IMR-90 (cell line): ENCODE measurements around the gene IL4. TPM values are rescaled to one million over a fixed set of nuclear protein-coding genes. Genes with fewer than 3 reads are reported as not detected.
A peak's percentile ranks its signal among the peaks of the same experiment; 100 is the strongest.

Experiments used
- ATAC-seq: fragments of 200-7000 bp; cut with Tn5 transposase; 2 replicates; pipeline ENCODE4 v1.9.1; 2020; ENCODE audit warnings: low read depth, mild to moderate bottlenecking, moderate library complexity
- BruUV-seq: library from RNA; stranded (reverse); fragments of 400-500 nt; replicated peaks from 2 replicates; lab custom pipeline; 2021; lab: Mats Ljungman, UMichigan
- CTCF ChIA-PET: fragments of 300-600 bp; formaldehyde crosslinking; extraction: SDS; loops from one replicate; lab custom pipeline; 2021; ENCODE audit warnings: antibody characterized with exemption; lab: Yijun Ruan, JAX
- POLR2A ChIA-PET: fragments of 300-600 bp; sonication (Branson Sonifier 250); formaldehyde crosslinking; loops from one replicate; lab custom pipeline; 2022; ENCODE audit warnings: antibody characterized with exemption; ENCODE audit not compliant: unreplicated experiment; lab: Charles Lee
- DNase-seq: peaks from one replicate; pipeline ENCODE4 v3.0.0; 2013
- H2AFZ ChIP-seq: replicated peaks from 2 replicates; pipeline ENCODE3; 2013; ENCODE audit warnings: low read length, mild to moderate bottlenecking; ENCODE audit not compliant: poor library complexity
- H2AK5ac ChIP-seq: 2 replicates; pipeline ENCODE4 v1.6.1; 2013; ENCODE audit warnings: low read depth, low read length, inconsistent platforms
- H2AK9ac ChIP-seq: replicated peaks from 2 replicates; pipeline ENCODE3; 2013; ENCODE audit warnings: mild to moderate bottlenecking, low read depth, low read length, moderate library complexity; ENCODE audit not compliant: poor library complexity
- H2BK120ac ChIP-seq: 2 replicates; pipeline ENCODE4 v1.6.1; 2013; ENCODE audit warnings: low read depth, low read length, inconsistent platforms
- H2BK15ac ChIP-seq: 3 replicates; pipeline ENCODE4 v1.6.1; 2013; ENCODE audit warnings: low read depth, low read length, inconsistent platforms
- H2BK20ac ChIP-seq: 2 replicates; pipeline ENCODE4 v1.6.1; 2013; ENCODE audit warnings: low read depth, mild to moderate bottlenecking, inconsistent platforms, low read length, moderate library complexity
- H2BK5ac ChIP-seq: 2 replicates; pipeline ENCODE4 v1.6.1; 2013; ENCODE audit warnings: mild to moderate bottlenecking, low read depth, low read length, inconsistent platforms; ENCODE audit not compliant: poor library complexity, severe bottlenecking
- H3K14ac ChIP-seq: replicated peaks from 2 replicates; pipeline ENCODE4 v1.6.1; 2013; ENCODE audit warnings: low read depth, low read length, inconsistent platforms
- H3K18ac ChIP-seq: 2 replicates; pipeline ENCODE4 v1.6.1; 2013; ENCODE audit warnings: low read depth, low read length, control low read depth
- H3K23ac ChIP-seq: 2 replicates; pipeline ENCODE4 v1.6.1; 2013; ENCODE audit warnings: low read depth, low read length, inconsistent platforms
- H3K27ac ChIP-seq: 2 replicates; pipeline ENCODE4 v1.5.1; 2013; ENCODE audit warnings: mild to moderate bottlenecking, control low read depth, low read length; ENCODE audit not compliant: insufficient read depth
- H3K27me3 ChIP-seq: 2 replicates; pipeline ENCODE4 v1.6.1; 2013; ENCODE audit warnings: low read length; ENCODE audit not compliant: control insufficient read depth, insufficient read depth
- H3K36me3 ChIP-seq: 2 replicates; pipeline ENCODE4 v1.6.1; 2013; ENCODE audit warnings: low read length, mixed read lengths; ENCODE audit not compliant: control insufficient read depth, insufficient read depth
- H3K4ac ChIP-seq: 2 replicates; pipeline ENCODE4 v1.6.1; 2013; ENCODE audit warnings: low read depth, low read length, inconsistent platforms
- H3K4me1 ChIP-seq: 2 replicates; pipeline ENCODE4 v1.6.1; 2013; ENCODE audit warnings: low read length, mixed read lengths; ENCODE audit not compliant: control insufficient read depth, insufficient read depth
- H3K4me2 ChIP-seq: 2 replicates; pipeline ENCODE4 v1.6.1; 2013; ENCODE audit warnings: low read depth, mild to moderate bottlenecking, control low read depth, low read length, moderate library complexity
- H3K4me3 ChIP-seq: 2 replicates; pipeline ENCODE4 v1.5.1; 2013; ENCODE audit warnings: low read depth, mild to moderate bottlenecking, control low read depth, low read length, moderate library complexity; ENCODE audit not compliant: insufficient read depth
- H3K56ac ChIP-seq: 2 replicates; pipeline ENCODE4 v1.6.1; 2013; ENCODE audit warnings: low read length, inconsistent platforms; ENCODE audit not compliant: insufficient read depth; ENCODE audit errors: extremely low read depth
- H3K79me1 ChIP-seq, 2 experiments: 2 replicates each; pipeline ENCODE4 v1.6.1; 2013; ENCODE audit warnings: low read length in 2 of 2, inconsistent platforms in 1 of 2, low read depth in 1 of 2
- H3K9ac ChIP-seq: 2 replicates; pipeline ENCODE4 v1.6.1; 2013; ENCODE audit warnings: low read depth, low read length, control low read depth
- H3K9me1 ChIP-seq: 2 replicates; pipeline ENCODE4 v1.6.1; 2013; ENCODE audit warnings: low read length, inconsistent platforms; ENCODE audit not compliant: insufficient read depth
- H3K9me3 ChIP-seq: 2 replicates; pipeline ENCODE4 v1.6.1; 2013; ENCODE audit warnings: low read length; ENCODE audit not compliant: control insufficient read depth, insufficient read depth
- H4K20me1 ChIP-seq: 2 replicates; pipeline ENCODE4 v1.6.1; 2013; ENCODE audit warnings: low read length, inconsistent platforms; ENCODE audit not compliant: insufficient read depth
- H4K5ac ChIP-seq: 2 replicates; pipeline ENCODE4 v1.6.1; 2013; ENCODE audit warnings: mild to moderate bottlenecking, low read depth, low read length, control low read depth
- H4K8ac ChIP-seq, 2 experiments: 2 replicates each; pipeline ENCODE4 v1.6.1; 2013; ENCODE audit warnings: low read depth in 2 of 2, low read length in 2 of 2, control low read depth in 1 of 2, inconsistent platforms in 1 of 2
- H4K91ac ChIP-seq: 2 replicates; pipeline ENCODE4 v1.6.1; 2013; ENCODE audit warnings: low read depth, low read length, inconsistent platforms; ENCODE audit not compliant: insufficient read depth
- BHLHE40 ChIP-seq: fragments of 150-350 bp; IDR thresholded peaks from 2 replicates; pipeline ENCODE4 v1.6.1; 2016; ENCODE audit warnings: mild to moderate bottlenecking, low read depth, low read length
- CEBPB ChIP-seq: IDR thresholded peaks from 2 replicates; pipeline ENCODE4 v1.6.1; 2012; ENCODE audit warnings: low read depth, low read length, improper control_type of control experiment
- CHD1 ChIP-seq: IDR thresholded peaks from 2 replicates; pipeline ENCODE4 v1.6.1; 2012; ENCODE audit warnings: low read depth, low read length, improper control_type of control experiment
- FOS ChIP-seq: fragments of 150-350 bp; IDR thresholded peaks from 2 replicates; pipeline ENCODE4 v1.6.1; 2016; ENCODE audit warnings: low read depth, low read length
- MAFK ChIP-seq: IDR thresholded peaks from 2 replicates; pipeline ENCODE4 v1.6.1; 2012; ENCODE audit warnings: low read depth, low read length, improper control_type of control experiment
- MAZ ChIP-seq: IDR thresholded peaks from 2 replicates; pipeline ENCODE4 v1.6.1; 2012; ENCODE audit warnings: low read depth, mild to moderate bottlenecking, low read length, improper control_type of control experiment, moderate library complexity, borderline replicate concordance
- MXI1 ChIP-seq: IDR thresholded peaks from 2 replicates; pipeline ENCODE4 v1.6.1; 2012; ENCODE audit warnings: low read depth, mild to moderate bottlenecking, low read length, moderate library complexity, borderline replicate concordance
- POLR2A ChIP-seq: IDR thresholded peaks from 2 replicates; pipeline ENCODE4 v1.6.1; 2012; ENCODE audit warnings: mild to moderate bottlenecking, low read depth, low read length
- RAD21 ChIP-seq: IDR thresholded peaks from 2 replicates; pipeline ENCODE4 v1.6.1; 2012; ENCODE audit warnings: low read length, improper control_type of control experiment
- RCOR1 ChIP-seq: IDR thresholded peaks from 2 replicates; pipeline ENCODE4 v1.6.1; 2012; ENCODE audit warnings: mild to moderate bottlenecking, low read length, improper control_type of control experiment; ENCODE audit not compliant: insufficient replicate concordance
- SMC3 ChIP-seq: fragments of 150-350 bp; IDR thresholded peaks from 2 replicates; pipeline ENCODE4 v1.6.1; 2016; ENCODE audit warnings: low read depth, mild to moderate bottlenecking, antibody characterized with exemption, low read length, moderate library complexity
- WGBS, 2 experiments: methylation state at CpG; one replicate each; pipeline versions ENCODE4 v1.1.5 to v1.1.7; 2013; ENCODE audit warnings: missing lambda C conversion rate in 2 of 2; ENCODE audit not compliant: insufficient read length in 1 of 2; ENCODE audit errors: extremely low coverage in 2 of 2; 5-methylcytosine and 5-hydroxymethylcytosine counted together
- dilution Hi-C: fragments of 300-500 bp; cut with HindIII; formaldehyde crosslinking; loops from one replicate; pipeline ENCODE4 v1.14.3; 2018; ENCODE audit warnings: low sequenced_read_pairs; ENCODE audit not compliant: unreplicated experiment
- in situ Hi-C: fragments of 300-500 bp; cut with MboI; formaldehyde crosslinking; loops from 3 replicates; pipeline ENCODE4 v1.14.3; 2019; ENCODE audit warnings: low sequenced_read_pairs, inconsistent platforms, mixed read lengths
- intact Hi-C: fragments of 100-400 bp; cut with micrococcal nuclease; formaldehyde crosslinking; loops from 2 replicates; pipeline ENCODE4 v1.10.0; 2022
- polyA plus RNA-seq, 3 experiments: library from polyadenylated mRNA; depleted of rRNA; stranded (reverse); fragments of >200 nt; gene quantifications; 2 replicates each; pipeline ENCODE4 v1.2.3, GENCODE V29; 2012; ENCODE audit warnings: low replicate concordance in 1 of 3
- total RNA-seq: library from RNA; depleted of rRNA; stranded (reverse); fragments of >200 nt; gene quantifications from 2 replicates; pipeline ENCODE4 v1.2.3, GENCODE V29; 2012
- TF ChIP-seq, protein P1 (sequence below): conservative IDR thresholded peaks from 2 replicates; pipeline ENCODE4 v1.5.1; 2012; ENCODE audit warnings: mild to moderate bottlenecking, low read depth, low read length, improper control_type of control experiment
- TF ChIP-seq, protein P2 (sequence below): fragments of 150-350 bp; IDR thresholded peaks from 2 replicates; pipeline ENCODE4 v1.6.1; 2017; ENCODE audit warnings: mild to moderate bottlenecking, antibody characterized with exemption, low read length, low read depth
- TF ChIP-seq, protein P3 (sequence below): fragments of 150-350 bp; IDR thresholded peaks from 2 replicates; pipeline ENCODE4 v1.6.1; 2016; ENCODE audit warnings: low read depth, mild to moderate bottlenecking, low read length, moderate library complexity, borderline replicate concordance

The IL4 gene
- total and polyA plus RNA-seq, 2 of the 4 experiments (the other 2 are of a cell fraction), result not detected

DNA sequence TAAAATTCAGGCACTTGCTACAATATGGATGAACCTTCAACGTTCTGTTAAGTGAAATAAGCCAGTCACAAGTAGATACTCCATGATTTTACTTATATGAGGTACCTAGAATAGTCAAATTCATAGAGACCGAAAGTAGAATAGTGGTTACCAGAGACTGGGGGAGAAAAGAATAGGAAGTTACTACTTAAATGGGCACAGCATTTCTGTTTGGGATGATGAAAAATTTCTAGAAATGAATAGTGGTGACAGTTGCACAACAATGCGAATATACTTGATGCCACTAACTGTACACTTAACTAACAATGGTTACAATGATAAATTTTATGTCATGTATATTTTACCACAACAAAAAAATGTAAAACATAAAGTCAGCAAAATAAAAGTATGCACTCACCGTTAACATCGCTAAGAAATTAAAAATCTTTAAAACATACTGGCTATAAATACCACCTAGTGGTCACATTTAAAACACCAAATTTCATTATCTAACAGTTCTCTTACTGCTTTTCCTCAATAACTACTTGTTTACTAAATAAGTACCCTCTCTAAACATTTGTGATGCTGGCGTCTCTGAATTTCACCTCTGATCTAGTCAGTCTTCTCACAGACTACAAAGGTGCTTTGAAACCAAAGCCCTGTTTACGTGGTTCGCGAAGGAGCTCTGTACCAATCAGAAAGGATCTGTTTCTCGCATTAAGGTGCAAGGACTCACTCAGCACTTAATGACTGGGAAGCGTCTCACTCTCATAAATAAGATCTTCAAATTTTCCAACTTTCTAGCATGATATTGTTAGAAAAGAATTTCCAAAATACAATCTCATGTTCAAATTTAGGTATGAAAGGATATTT lies 40.9 kb downstream of the IL4 start:
- Histone ChIP-seq H3K9me1 (no peaks in the 10 kb centered on the region), H3K4ac (no peak overlapping the region), H4K5ac (no peak overlapping the region), H4K91ac (no peak overlapping the region), H3K4me3 (no peak overlapping the region), H3K9ac (no peak overlapping the region), H2BK15ac (no peak overlapping the region), H3K9me3 (no peaks in the 10 kb centered on the region), H3K36me3 (peaks cover 1% of the 10 kb centered on the region; the same call in 1 of the 2 replicates), H3K18ac (no peak overlapping the region), H2AK9ac (no peak overlapping the region), H3K56ac (no peak overlapping the region), H2BK5ac (no peak overlapping the region), H2AK5ac (no peak overlapping the region), H3K4me1 (no peaks in the 10 kb centered on the region), H3K4me2 (no peak overlapping the region), H2BK20ac (no peak overlapping the region), H3K27ac (no peak overlapping the region), H3K14ac (no peak overlapping the region), H2AFZ (no peak overlapping the region), H3K79me1 (no peaks in the 10 kb centered on the region), H3K23ac (no peak overlapping the region), H2BK120ac (no peak overlapping the region), H4K8ac (no peak overlapping the region), H4K20me1 (no peaks in the 10 kb centered on the region), H3K27me3 (no peaks in the 10 kb centered on the region)
- DNase-seq (peak; percentile 15), ATAC-seq (peak; percentile 60; the same call in 1 of the 2 replicates)
- intact Hi-C loops (loop anchor here (2.0 to 5.0 kb wide), 2 partner anchors 77 to 328 kb away; no protein-coding TSS in a partner anchor), in situ Hi-C loops (loop anchor here (10.0 kb wide), 2 partner anchors 190 to 330 kb away; no protein-coding TSS in a partner anchor), dilution Hi-C loops (no loop called here)
- ChIA-PET CTCF (interaction anchor here (0.5 to 1.1 kb wide), 3 partner anchors 11 to 194 kb away, joined by 3 read pairs; no protein-coding TSS in a partner anchor), POLR2A (no interaction called here)
- 27% methylated on average over 2 of the region's 11 CpGs; no CpG with 5 or more reads in 1 of the 2 experiments for whole genome bisulfite sequencing, 2 experiments
- BruUV-seq, result no TSS peak
- TF ChIP-seq, protein P1, sequence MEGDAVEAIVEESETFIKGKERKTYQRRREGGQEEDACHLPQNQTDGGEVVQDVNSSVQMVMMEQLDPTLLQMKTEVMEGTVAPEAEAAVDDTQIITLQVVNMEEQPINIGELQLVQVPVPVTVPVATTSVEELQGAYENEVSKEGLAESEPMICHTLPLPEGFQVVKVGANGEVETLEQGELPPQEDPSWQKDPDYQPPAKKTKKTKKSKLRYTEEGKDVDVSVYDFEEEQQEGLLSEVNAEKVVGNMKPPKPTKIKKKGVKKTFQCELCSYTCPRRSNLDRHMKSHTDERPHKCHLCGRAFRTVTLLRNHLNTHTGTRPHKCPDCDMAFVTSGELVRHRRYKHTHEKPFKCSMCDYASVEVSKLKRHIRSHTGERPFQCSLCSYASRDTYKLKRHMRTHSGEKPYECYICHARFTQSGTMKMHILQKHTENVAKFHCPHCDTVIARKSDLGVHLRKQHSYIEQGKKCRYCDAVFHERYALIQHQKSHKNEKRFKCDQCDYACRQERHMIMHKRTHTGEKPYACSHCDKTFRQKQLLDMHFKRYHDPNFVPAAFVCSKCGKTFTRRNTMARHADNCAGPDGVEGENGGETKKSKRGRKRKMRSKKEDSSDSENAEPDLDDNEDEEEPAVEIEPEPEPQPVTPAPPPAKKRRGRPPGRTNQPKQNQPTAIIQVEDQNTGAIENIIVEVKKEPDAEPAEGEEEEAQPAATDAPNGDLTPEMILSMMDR, result peak; percentile 48
- no peak for TF ChIP-seq POLR2A
- TF ChIP-seq, protein P2, sequence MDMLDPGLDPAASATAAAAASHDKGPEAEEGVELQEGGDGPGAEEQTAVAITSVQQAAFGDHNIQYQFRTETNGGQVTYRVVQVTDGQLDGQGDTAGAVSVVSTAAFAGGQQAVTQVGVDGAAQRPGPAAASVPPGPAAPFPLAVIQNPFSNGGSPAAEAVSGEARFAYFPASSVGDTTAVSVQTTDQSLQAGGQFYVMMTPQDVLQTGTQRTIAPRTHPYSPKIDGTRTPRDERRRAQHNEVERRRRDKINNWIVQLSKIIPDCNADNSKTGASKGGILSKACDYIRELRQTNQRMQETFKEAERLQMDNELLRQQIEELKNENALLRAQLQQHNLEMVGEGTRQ, result no peak
- TF ChIP-seq SMC3, result peak; percentile 61
- TF ChIP-seq MXI1, result no peak
- peak; percentile 43 for TF ChIP-seq RAD21
- TF ChIP-seq, protein P3, sequence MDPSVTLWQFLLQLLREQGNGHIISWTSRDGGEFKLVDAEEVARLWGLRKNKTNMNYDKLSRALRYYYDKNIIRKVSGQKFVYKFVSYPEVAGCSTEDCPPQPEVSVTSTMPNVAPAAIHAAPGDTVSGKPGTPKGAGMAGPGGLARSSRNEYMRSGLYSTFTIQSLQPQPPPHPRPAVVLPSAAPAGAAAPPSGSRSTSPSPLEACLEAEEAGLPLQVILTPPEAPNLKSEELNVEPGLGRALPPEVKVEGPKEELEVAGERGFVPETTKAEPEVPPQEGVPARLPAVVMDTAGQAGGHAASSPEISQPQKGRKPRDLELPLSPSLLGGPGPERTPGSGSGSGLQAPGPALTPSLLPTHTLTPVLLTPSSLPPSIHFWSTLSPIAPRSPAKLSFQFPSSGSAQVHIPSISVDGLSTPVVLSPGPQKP, result no peak
- no peak for TF ChIP-seq BHLHE40
- TF ChIP-seq MAZ, result no peak
- no peak for TF ChIP-seq FOS
- TF ChIP-seq RCOR1, result no peak
- TF ChIP-seq CEBPB, result peak; percentile 50
- TF ChIP-seq MAFK, result peak; percentile 57; the same call in 1 of the 2 replicates
- no peak for TF ChIP-seq CHD1
